ENCODE measurements around the gene AHCTF1. TPM values are rescaled to one million over a fixed set of nuclear protein-coding genes. Genes with fewer than 3 reads are reported as not detected.

The AHCTF1 gene
- total RNA-seq, 6 experiments from 2014 or later, result 10.3 to 23.4 (median 14.9) TPM

- TF ChIP-seq CTCF (IDR thresholded peaks at IDR 0.05), result no peak
- no peak for TF ChIP-seq POLR2A (IDR thresholded peaks at IDR 0.05)
- intact Hi-C loops (cut with DNase I), result no loop called here
- DNase-seq, result no peak
- H3K36me3 ChIP-seq, result no peaks in the 10 kb centered on the region
- H3K27ac ChIP-seq, result no peak overlapping the region
- no peaks in the 10 kb centered on the region for H3K27me3 ChIP-seq
- H3K9me3 ChIP-seq, result no peaks in the 10 kb centered on the region
- no peak for ATAC-seq
- peaks cover 0 to 7% (median 0%) of the 10 kb centered on the region in 4 donors for H3K4me1 ChIP-seq
- H3K4me3 ChIP-seq, result no peak overlapping the region
- 73% methylated on average over 6 of the region's 11 CpGs for WGBS (ENCODE audit: insufficient coverage, low coverage, low lambda C conversion rate, missing lambda C conversion rate)
These were observed 134.2 kb downstream of the AHCTF1 start for GRCh38 chr1:246797597-246797996.

- no peak for ATAC-seq
- no peak for TF ChIP-seq POLR2A (IDR thresholded peaks at IDR 0.05)
- TF ChIP-seq CTCF (IDR thresholded peaks at IDR 0.05), result no peak
- H3K36me3 ChIP-seq, result no peaks in the 10 kb centered on the region
- H3K27ac ChIP-seq, result no peak overlapping the region
- no peaks in the 10 kb centered on the region for H3K27me3 ChIP-seq
- intact Hi-C loops (cut with DNase I), result no loop called here
- peaks cover 0 to 7% (median 0%) of the 10 kb centered on the region in 4 donors for H3K4me1 ChIP-seq
- WGBS (ENCODE audit: insufficient coverage, low coverage, low lambda C conversion rate, missing lambda C conversion rate), result 67% methylated on average over 3 of the region's 8 CpGs
- no peak overlapping the region for H3K4me3 ChIP-seq
- H3K9me3 ChIP-seq, result no peaks in the 10 kb centered on the region
- DNase-seq, result peak in 1 of 3 donors; percentile 28
These were observed 134.6 kb downstream of the AHCTF1 start for GRCh38 chr1:246797157-246797556.

- Histone ChIP-seq H3K27me3 (no peaks in the 10 kb centered on the region), H3K36me3 (no peaks in the 10 kb centered on the region), H3K4me1 (peaks cover 0 to under 1% (median 0%) of the 10 kb centered on the region in 4 donors), H3K4me3 (no peak overlapping the region), H3K27ac (no peak overlapping the region), H3K9me3 (no peaks in the 10 kb centered on the region)
- no peak for TF ChIP-seq POLR2A (IDR thresholded peaks at IDR 0.05)
- TF ChIP-seq CTCF (IDR thresholded peaks at IDR 0.05), result no peak
- DNase-seq (no peak), ATAC-seq (no peak)
- WGBS (ENCODE audit: insufficient coverage, low coverage, low lambda C conversion rate, missing lambda C conversion rate), result 89% methylated on average over 13 of the region's 30 CpGs
- intact Hi-C loops (cut with DNase I), result no loop called here
These were observed 135.6 kb downstream of the AHCTF1 start for GRCh38 chr1:246795906-246796694.

GRCh38 chr1:246794828-246795671 lies 136.7 kb downstream of the AHCTF1 start:
- Histone ChIP-seq H3K27ac (no peak overlapping the region), H3K36me3 (no peaks in the 10 kb centered on the region), H3K4me1 (no peaks in the 10 kb centered on the region), H3K4me3 (no peak overlapping the region), H3K9me3 (no peaks in the 10 kb centered on the region), H3K27me3 (no peaks in the 10 kb centered on the region)
- WGBS (ENCODE audit: insufficient coverage, low coverage, low lambda C conversion rate, missing lambda C conversion rate), result 54% methylated on average over 6 of the region's 27 CpGs
- intact Hi-C loops (cut with DNase I), result no loop called here
- ATAC-seq (no peak), DNase-seq (no peak)
- TF ChIP-seq CTCF (IDR thresholded peaks at IDR 0.05), result no peak
- no peak for TF ChIP-seq POLR2A (IDR thresholded peaks at IDR 0.05)

Data from right lobe of liver (tissue), 6 donors.